WTC11 (cell line): Measurements from ENCODE around the gene TRIM65. TPM values are rescaled to one million over a fixed set of nuclear protein-coding genes. Genes with fewer than 3 reads are reported as not detected.

Experiments used
- ATAC-seq: fragments of 200-7000 bp; cut with Tn5 transposase; 2 replicates; pipeline ENCODE4 v1.10.0; 2021; ENCODE audit warnings: mild to moderate bottlenecking, moderate library complexity
- CTCF ChIA-PET: fragments of 300-600 bp; sonication (Branson Sonifier 250); formaldehyde crosslinking; loops from one replicate; lab custom pipeline; 2021; ENCODE audit warnings: antibody characterized with exemption; lab: Charles Lee
- POLR2A ChIA-PET: fragments of 350-600 bp; sonication (Branson Sonifier 250); formaldehyde crosslinking; loops from one replicate; lab custom pipeline; 2021; ENCODE audit warnings: antibody characterized with exemption; lab: Charles Lee
- DNase-seq: peaks from one replicate; pipeline ENCODE4 v3.0.0; 2021; ENCODE audit warnings: low spot score
- H3K27ac Mint-ChIP-seq: 2 replicates; pipeline ENCODE4 v1.8.0; 2021; ENCODE audit warnings: mixed read lengths
- H3K27me3 Mint-ChIP-seq: 2 replicates; pipeline ENCODE4 v1.8.0; 2021; ENCODE audit warnings: low read depth, mild to moderate bottlenecking, moderate library complexity, mixed read lengths
- H3K36me3 Mint-ChIP-seq: 2 replicates; pipeline ENCODE4 v1.8.0; 2021; ENCODE audit warnings: mixed read lengths
- H3K4me1 Mint-ChIP-seq: 2 replicates; pipeline ENCODE4 v1.8.0; 2022; ENCODE audit warnings: mixed read lengths
- H3K4me3 Mint-ChIP-seq: 2 replicates; pipeline ENCODE4 v1.8.0; 2021; ENCODE audit warnings: mild to moderate bottlenecking, moderate library complexity, mixed read lengths
- H3K9me3 Mint-ChIP-seq: 2 replicates; pipeline ENCODE4 v1.8.0; 2021; ENCODE audit warnings: mixed read lengths
- EMX1 ChIP-seq: fragments of 250-450 bp; sonication (Bioruptor Pico); IDR thresholded peaks from 2 replicates; pipeline ENCODE4 v1.8.0; 2021; ENCODE audit warnings: mild to moderate bottlenecking
- ESRRA ChIP-seq: sonication (generic); formaldehyde crosslinking; IDR thresholded peaks from 2 replicates; pipeline ENCODE4 v1.8.1; 2022; ENCODE audit warnings: mild to moderate bottlenecking, missing genetic modification reagents, borderline replicate concordance
- FOXK1 ChIP-seq: sonication (generic); formaldehyde crosslinking; IDR thresholded peaks from 2 replicates; pipeline ENCODE4 v1.8.0; 2022; ENCODE audit warnings: mild to moderate bottlenecking, moderate library complexity, missing genetic modification reagents
- FOXP1 ChIP-seq: sonication (generic); formaldehyde crosslinking; IDR thresholded peaks from 2 replicates; pipeline ENCODE4 v1.8.0; 2022; ENCODE audit warnings: missing genetic modification reagents, mild to moderate bottlenecking, moderate library complexity, borderline replicate concordance
- GABPB1 ChIP-seq: sonication (generic); formaldehyde crosslinking; IDR thresholded peaks from 2 replicates; pipeline ENCODE4 v1.8.1; 2023; ENCODE audit warnings: mild to moderate bottlenecking, missing genetic modification reagents
- GRHL2 ChIP-seq: fragments of 250-450 bp; sonication (Bioruptor Pico); IDR thresholded peaks from 2 replicates; pipeline ENCODE4 v1.8.0; 2022; ENCODE audit warnings: mild to moderate bottlenecking, moderate library complexity; ENCODE audit not compliant: insufficient replicate concordance, severe bottlenecking
- JAZF1 ChIP-seq: fragments of 250-450 bp; sonication (Bioruptor Pico); IDR thresholded peaks from 2 replicates; pipeline ENCODE4 v1.9.0; 2021; ENCODE audit warnings: moderate library complexity, mild to moderate bottlenecking, inconsistent platforms
- MXD4 ChIP-seq: fragments of 250-450 bp; sonication (Bioruptor Pico); IDR thresholded peaks from 2 replicates; pipeline ENCODE4 v1.8.0; 2021; ENCODE audit warnings: mild to moderate bottlenecking, moderate library complexity, borderline replicate concordance
- NFYB ChIP-seq: sonication (generic); formaldehyde crosslinking; conservative IDR thresholded peaks from 2 replicates; pipeline ENCODE4 v1.8.0; 2022; ENCODE audit warnings: low read depth, missing genetic modification reagents
- NR1H2 ChIP-seq: sonication (generic); formaldehyde crosslinking; IDR thresholded peaks from 2 replicates; pipeline ENCODE4 v1.9.0; 2021; ENCODE audit warnings: mild to moderate bottlenecking, moderate library complexity, missing genetic modification reagents
- PRRX2 ChIP-seq: fragments of 250-450 bp; sonication (Bioruptor Pico); IDR thresholded peaks from 2 replicates; pipeline ENCODE4 v1.8.0; 2021; ENCODE audit warnings: mild to moderate bottlenecking
- SMAD3 ChIP-seq: sonication (generic); formaldehyde crosslinking; IDR thresholded peaks from 2 replicates; pipeline ENCODE4 v1.8.0; 2022; ENCODE audit warnings: missing genetic modification reagents, mild to moderate bottlenecking, borderline replicate concordance
- TCF7 ChIP-seq: sonication (generic); formaldehyde crosslinking; IDR thresholded peaks from 2 replicates; pipeline ENCODE4 v1.8.0; 2022; ENCODE audit warnings: mild to moderate bottlenecking, low read depth, missing genetic modification reagents, moderate library complexity
- TEAD1 ChIP-seq: sonication (generic); formaldehyde crosslinking; IDR thresholded peaks from 2 replicates; pipeline ENCODE4 v1.8.0; 2022; ENCODE audit warnings: mild to moderate bottlenecking, missing genetic modification reagents
- ZNF121 ChIP-seq: sonication (generic); formaldehyde crosslinking; IDR thresholded peaks from 2 replicates; pipeline ENCODE4 v1.8.0; 2023; ENCODE audit warnings: missing genetic modification reagents
- ZNF138 ChIP-seq: sonication (generic); formaldehyde crosslinking; conservative IDR thresholded peaks from 2 replicates; pipeline ENCODE4 v1.8.1; 2022; ENCODE audit warnings: mild to moderate bottlenecking, moderate library complexity, missing genetic modification reagents
- ZNF263 ChIP-seq: sonication (generic); formaldehyde crosslinking; IDR thresholded peaks from 2 replicates; pipeline ENCODE4 v1.8.1; 2022; ENCODE audit warnings: low read depth, mild to moderate bottlenecking, moderate library complexity, missing genetic modification reagents
- ZNF423 ChIP-seq: fragments of 250-450 bp; sonication (Bioruptor Pico); IDR thresholded peaks from 2 replicates; pipeline ENCODE4 v2.1.2; 2022; ENCODE audit warnings: mild to moderate bottlenecking, moderate library complexity
- total RNA-seq: library from RNA; stranded (reverse); gene quantifications from 3 replicates; pipeline ENCODE4 v1.2.3, GENCODE V29; 2021
- TF ChIP-seq, protein P1 (sequence below): sonication (generic); formaldehyde crosslinking; conservative IDR thresholded peaks from 2 replicates; pipeline ENCODE4 v1.8.1; 2022; ENCODE audit warnings: mild to moderate bottlenecking, missing genetic modification reagents
- TF ChIP-seq, protein P2 (sequence below): fragments of 250-450 bp; sonication (Bioruptor Pico); IDR thresholded peaks from 2 replicates; pipeline ENCODE4 v2.1.2; 2022; ENCODE audit warnings: mild to moderate bottlenecking, moderate library complexity
- TF ChIP-seq, protein P3 (sequence below): fragments of 250-450 bp; sonication (Bioruptor Pico); IDR thresholded peaks from 2 replicates; pipeline ENCODE4 v1.9.0; 2021; ENCODE audit warnings: mild to moderate bottlenecking
- TF ChIP-seq, protein P4 (sequence below): sonication (generic); formaldehyde crosslinking; IDR thresholded peaks from 2 replicates; pipeline ENCODE4 v1.8.1; 2022; ENCODE audit warnings: missing genetic modification reagents, borderline replicate concordance
- TF ChIP-seq, protein P5 (sequence below): fragments of 250-450 bp; sonication (Bioruptor Pico); IDR thresholded peaks from 2 replicates; pipeline ENCODE4 v1.9.0; 2021; ENCODE audit warnings: moderate library complexity, mild to moderate bottlenecking, inconsistent platforms, borderline replicate concordance
- TF ChIP-seq, protein P6 (sequence below): sonication (generic); formaldehyde crosslinking; IDR thresholded peaks from 2 replicates; pipeline ENCODE4 v1.8.0; 2022; ENCODE audit warnings: mild to moderate bottlenecking, missing genetic modification reagents
- TF ChIP-seq, protein P7 (sequence below): sonication (generic); formaldehyde crosslinking; IDR thresholded peaks from 2 replicates; pipeline ENCODE4 v1.8.1; 2022; ENCODE audit warnings: low read depth, missing genetic modification reagents, borderline replicate concordance
- TF ChIP-seq, protein P8 (sequence below): sonication (generic); formaldehyde crosslinking; IDR thresholded peaks from 2 replicates; pipeline ENCODE4 v1.8.0; 2022; ENCODE audit warnings: mild to moderate bottlenecking, missing genetic modification reagents
- TF ChIP-seq, protein P9 (sequence below): sonication (generic); formaldehyde crosslinking; IDR thresholded peaks from 2 replicates; pipeline ENCODE4 v1.8.1; 2022; ENCODE audit warnings: mild to moderate bottlenecking, moderate library complexity, missing genetic modification reagents

Gene TRIM65
- total RNA-seq, 1 experiment from 2014 or later: 56.4 TPM

DNA sequence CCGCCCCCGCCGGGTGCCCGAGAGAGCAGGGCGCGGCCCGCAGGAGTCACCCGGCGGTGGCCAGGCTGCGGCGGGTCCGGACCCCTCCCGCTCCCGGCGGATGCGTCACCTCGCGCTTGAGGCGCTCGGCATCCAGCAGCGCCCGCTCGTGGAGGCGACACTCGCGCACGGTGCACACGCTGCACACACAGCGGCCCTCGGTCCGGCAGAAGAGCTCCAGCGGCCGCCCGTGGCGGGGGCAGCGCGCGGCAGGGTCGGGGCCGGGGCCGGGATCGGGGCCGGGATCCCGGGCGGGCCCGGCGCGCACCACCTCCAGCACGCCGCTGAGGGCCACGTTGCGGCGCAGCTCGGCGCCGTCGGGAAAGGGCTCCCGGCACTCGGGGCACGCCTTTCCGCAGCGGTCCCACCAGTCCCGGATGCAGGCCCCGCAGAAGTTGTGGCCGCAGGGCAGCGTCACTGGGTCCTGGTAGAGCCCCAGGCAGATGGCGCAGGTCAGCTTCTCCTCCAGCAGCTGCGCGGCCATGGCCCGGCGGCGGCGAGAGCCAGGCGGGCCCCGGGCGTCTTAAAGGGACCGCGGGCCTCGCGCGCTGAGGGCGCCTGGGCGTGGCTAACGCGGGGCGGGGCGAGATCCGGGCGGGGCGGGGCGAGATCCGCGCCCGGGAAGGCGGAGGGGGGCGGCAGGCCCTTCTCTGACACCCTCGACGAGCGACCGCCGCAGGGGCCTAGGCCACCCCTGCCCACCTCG, at the start of gene TRIM65 (continued):
- no peak; the same call in 1 of the 2 replicates for TF ChIP-seq GABPB1 (CRISPR knock-in tag)
- TF ChIP-seq, protein P1, sequence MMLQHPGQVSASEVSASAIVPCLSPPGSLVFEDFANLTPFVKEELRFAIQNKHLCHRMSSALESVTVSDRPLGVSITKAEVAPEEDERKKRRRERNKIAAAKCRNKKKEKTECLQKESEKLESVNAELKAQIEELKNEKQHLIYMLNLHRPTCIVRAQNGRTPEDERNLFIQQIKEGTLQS (CRISPR knock-in tag): no peak
- TF ChIP-seq ZNF423 (CRISPR knock-in tag): no peak
- TF ChIP-seq, protein P2, sequence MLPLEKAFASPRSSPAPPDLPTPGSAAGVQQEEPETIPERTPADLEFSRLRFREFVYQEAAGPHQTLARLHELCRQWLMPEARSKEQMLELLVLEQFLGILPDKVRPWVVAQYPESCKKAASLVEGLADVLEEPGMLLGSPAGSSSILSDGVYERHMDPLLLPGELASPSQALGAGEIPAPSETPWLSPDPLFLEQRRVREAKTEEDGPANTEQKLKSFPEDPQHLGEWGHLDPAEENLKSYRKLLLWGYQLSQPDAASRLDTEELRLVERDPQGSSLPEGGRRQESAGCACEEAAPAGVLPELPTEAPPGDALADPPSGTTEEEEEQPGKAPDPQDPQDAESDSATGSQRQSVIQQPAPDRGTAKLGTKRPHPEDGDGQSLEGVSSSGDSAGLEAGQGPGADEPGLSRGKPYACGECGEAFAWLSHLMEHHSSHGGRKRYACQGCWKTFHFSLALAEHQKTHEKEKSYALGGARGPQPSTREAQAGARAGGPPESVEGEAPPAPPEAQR (CRISPR knock-in tag): no peak
- TF ChIP-seq GRHL2 (CRISPR knock-in tag): no peak
- no peak for TF ChIP-seq JAZF1 (CRISPR knock-in tag)
- TF ChIP-seq, protein P3, sequence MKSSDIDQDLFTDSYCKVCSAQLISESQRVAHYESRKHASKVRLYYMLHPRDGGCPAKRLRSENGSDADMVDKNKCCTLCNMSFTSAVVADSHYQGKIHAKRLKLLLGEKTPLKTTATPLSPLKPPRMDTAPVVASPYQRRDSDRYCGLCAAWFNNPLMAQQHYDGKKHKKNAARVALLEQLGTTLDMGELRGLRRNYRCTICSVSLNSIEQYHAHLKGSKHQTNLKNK (CRISPR knock-in tag): no peak
- TF ChIP-seq ZNF263 (CRISPR knock-in tag): no peak
- no peak for TF ChIP-seq EMX1 (CRISPR knock-in tag)
- 0 out of 2 replicates have a peak, but pooled peaks have one; percentile 2 for TF ChIP-seq NFYB (CRISPR knock-in tag)
- TF ChIP-seq ZNF138: no peak
- TF ChIP-seq NR1H2 (CRISPR knock-in tag): no peak
- TF ChIP-seq FOXK1 (CRISPR knock-in tag): peak; percentile 81
- TF ChIP-seq, protein P4, sequence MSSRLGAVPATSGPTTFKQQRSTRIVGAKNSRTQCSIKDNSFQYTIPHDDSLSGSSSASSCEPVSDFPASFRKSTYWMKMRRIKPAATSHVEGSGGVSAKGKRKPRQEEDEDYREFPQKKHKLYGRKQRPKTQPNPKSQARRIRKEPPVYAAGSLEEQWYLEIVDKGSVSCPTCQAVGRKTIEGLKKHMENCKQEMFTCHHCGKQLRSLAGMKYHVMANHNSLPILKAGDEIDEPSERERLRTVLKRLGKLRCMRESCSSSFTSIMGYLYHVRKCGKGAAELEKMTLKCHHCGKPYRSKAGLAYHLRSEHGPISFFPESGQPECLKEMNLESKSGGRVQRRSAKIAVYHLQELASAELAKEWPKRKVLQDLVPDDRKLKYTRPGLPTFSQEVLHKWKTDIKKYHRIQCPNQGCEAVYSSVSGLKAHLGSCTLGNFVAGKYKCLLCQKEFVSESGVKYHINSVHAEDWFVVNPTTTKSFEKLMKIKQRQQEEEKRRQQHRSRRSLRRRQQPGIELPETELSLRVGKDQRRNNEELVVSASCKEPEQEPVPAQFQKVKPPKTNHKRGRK: no peak
- TF ChIP-seq, protein P5, sequence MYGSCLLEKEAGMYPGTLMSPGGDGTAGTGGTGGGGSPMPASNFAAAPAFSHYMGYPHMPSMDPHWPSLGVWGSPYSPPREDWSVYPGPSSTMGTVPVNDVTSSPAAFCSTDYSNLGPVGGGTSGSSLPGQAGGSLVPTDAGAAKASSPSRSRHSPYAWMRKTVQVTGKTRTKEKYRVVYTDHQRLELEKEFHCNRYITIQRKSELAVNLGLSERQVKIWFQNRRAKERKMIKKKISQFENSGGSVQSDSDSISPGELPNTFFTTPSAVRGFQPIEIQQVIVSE: no peak
- TF ChIP-seq TCF7: peak; percentile 55; the same call in 1 of the 2 replicates
- TF ChIP-seq, protein P6, sequence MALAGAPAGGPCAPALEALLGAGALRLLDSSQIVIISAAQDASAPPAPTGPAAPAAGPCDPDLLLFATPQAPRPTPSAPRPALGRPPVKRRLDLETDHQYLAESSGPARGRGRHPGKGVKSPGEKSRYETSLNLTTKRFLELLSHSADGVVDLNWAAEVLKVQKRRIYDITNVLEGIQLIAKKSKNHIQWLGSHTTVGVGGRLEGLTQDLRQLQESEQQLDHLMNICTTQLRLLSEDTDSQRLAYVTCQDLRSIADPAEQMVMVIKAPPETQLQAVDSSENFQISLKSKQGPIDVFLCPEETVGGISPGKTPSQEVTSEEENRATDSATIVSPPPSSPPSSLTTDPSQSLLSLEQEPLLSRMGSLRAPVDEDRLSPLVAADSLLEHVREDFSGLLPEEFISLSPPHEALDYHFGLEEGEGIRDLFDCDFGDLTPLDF (CRISPR knock-in tag): peak; percentile 80; the same call in 1 of the 2 replicates

DNA sequence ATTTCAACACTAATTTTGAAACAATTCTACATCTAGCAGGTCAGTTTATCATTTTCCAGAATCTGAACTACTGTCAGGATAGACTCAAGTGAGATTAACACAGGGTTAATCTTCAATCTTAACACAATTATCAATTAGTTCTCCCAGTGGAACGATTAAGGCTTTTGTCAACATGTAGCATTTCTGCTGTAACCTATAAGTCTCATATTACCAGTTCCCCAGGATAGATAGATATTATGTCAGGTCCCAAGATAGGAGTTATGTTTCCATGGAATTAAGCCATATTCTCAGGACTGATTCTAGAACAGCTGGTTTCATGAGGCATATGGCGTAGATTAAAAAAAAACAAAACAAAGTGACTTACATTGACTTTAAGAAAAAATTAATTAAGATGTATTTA, 48.5 kb upstream of the TRIM65 start:
- ChIA-PET CTCF (interaction anchor here (1.5 kb wide), 1 partner anchor 34 kb away, joined by 3 read pairs; the partner anchor contains the start of genes ACOX1 and TEN1), POLR2A (no interaction called here)
- peaks cover 32% of the 10 kb centered on the region for H3K36me3 Mint-ChIP-seq
- TF ChIP-seq MXD4 (CRISPR knock-in tag) (no peak), ESRRA (CRISPR knock-in tag) (no peak), TEAD1 (CRISPR knock-in tag) (no peak), FOXP1 (CRISPR knock-in tag) (no peak), ZNF121 (no peak), SMAD3 (CRISPR knock-in tag) (no peak), PRRX2 (no peak)
- TF ChIP-seq, protein P7, sequence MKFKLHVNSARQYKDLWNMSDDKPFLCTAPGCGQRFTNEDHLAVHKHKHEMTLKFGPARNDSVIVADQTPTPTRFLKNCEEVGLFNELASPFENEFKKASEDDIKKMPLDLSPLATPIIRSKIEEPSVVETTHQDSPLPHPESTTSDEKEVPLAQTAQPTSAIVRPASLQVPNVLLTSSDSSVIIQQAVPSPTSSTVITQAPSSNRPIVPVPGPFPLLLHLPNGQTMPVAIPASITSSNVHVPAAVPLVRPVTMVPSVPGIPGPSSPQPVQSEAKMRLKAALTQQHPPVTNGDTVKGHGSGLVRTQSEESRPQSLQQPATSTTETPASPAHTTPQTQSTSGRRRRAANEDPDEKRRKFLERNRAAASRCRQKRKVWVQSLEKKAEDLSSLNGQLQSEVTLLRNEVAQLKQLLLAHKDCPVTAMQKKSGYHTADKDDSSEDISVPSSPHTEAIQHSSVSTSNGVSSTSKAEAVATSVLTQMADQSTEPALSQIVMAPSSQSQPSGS (CRISPR knock-in tag): no peak
- TF ChIP-seq, protein P8, sequence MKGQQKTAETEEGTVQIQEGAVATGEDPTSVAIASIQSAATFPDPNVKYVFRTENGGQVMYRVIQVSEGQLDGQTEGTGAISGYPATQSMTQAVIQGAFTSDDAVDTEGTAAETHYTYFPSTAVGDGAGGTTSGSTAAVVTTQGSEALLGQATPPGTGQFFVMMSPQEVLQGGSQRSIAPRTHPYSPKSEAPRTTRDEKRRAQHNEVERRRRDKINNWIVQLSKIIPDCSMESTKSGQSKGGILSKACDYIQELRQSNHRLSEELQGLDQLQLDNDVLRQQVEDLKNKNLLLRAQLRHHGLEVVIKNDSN (CRISPR knock-in tag): no peak
- TF ChIP-seq, protein P9, sequence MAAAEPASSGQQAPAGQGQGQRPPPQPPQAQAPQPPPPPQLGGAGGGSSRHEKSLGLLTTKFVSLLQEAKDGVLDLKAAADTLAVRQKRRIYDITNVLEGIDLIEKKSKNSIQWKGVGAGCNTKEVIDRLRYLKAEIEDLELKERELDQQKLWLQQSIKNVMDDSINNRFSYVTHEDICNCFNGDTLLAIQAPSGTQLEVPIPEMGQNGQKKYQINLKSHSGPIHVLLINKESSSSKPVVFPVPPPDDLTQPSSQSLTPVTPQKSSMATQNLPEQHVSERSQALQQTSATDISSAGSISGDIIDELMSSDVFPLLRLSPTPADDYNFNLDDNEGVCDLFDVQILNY (CRISPR knock-in tag): no peak

More for the DNA sequence above, 48.5 kb upstream of the TRIM65 start:
- ATAC-seq: no peak
- H3K4me1 Mint-ChIP-seq: peaks cover 25% of the 10 kb centered on the region
- H3K9me3 Mint-ChIP-seq: no peaks in the 10 kb centered on the region
- H3K27ac Mint-ChIP-seq: no peak overlapping the region
- H3K27me3 Mint-ChIP-seq: no peaks in the 10 kb centered on the region
- no peak for DNase-seq
- H3K4me3 Mint-ChIP-seq: no peak overlapping the region
